Activated CD8-positive, alpha-beta memory T cell treated with anti-CD3 and anti-CD28 coated beads for 36 hours (primary cell): Measurements from ENCODE around the gene SNAP47. TPM values are rescaled to one million over a fixed set of nuclear protein-coding genes. Genes with fewer than 3 reads are reported as not detected.

Source experiments
- CTCF ChIA-PET: fragments of 350-600 bp; sonication (Branson Sonifier 250); formaldehyde crosslinking; loops from one replicate; lab custom pipeline; 2021; ENCODE audit warnings: antibody characterized with exemption; lab: Charles Lee
- POLR2A ChIA-PET: fragments of 350-600 bp; sonication (Branson Sonifier 250); formaldehyde crosslinking; loops from one replicate; lab custom pipeline; 2021; ENCODE audit warnings: antibody characterized with exemption; lab: Charles Lee
- total RNA-seq, 2 experiments: library from RNA; stranded (reverse); gene quantifications; one replicate each; pipeline ENCODE4 v1.2.3, GENCODE V29; 2021

SNAP47 gene
- total RNA-seq, 2 experiments from 2014 or later = 25.5 to 27.6 TPM

- ChIA-PET CTCF (interaction anchor here (0.8 to 3.7 kb wide), 9 partner anchors 10 to 345 kb away, joined by 3 to 29 read pairs (median 4); partner anchors contain the start of gene WNT9A), POLR2A (no interaction called here)
Measured at GRCh38 chr1:227763246-227764018, 28.2 kb downstream of the SNAP47 start.

GRCh38 chr1:227764019-227764391 lies 28.8 kb downstream of the SNAP47 start:
- CTCF ChIA-PET = interaction anchor here (1.0 to 3.7 kb wide), 3 partner anchors 89 to 190 kb away, joined by 3 to 29 read pairs (median 4); no protein-coding TSS in a partner anchor
- POLR2A ChIA-PET = no interaction called here

DNA sequence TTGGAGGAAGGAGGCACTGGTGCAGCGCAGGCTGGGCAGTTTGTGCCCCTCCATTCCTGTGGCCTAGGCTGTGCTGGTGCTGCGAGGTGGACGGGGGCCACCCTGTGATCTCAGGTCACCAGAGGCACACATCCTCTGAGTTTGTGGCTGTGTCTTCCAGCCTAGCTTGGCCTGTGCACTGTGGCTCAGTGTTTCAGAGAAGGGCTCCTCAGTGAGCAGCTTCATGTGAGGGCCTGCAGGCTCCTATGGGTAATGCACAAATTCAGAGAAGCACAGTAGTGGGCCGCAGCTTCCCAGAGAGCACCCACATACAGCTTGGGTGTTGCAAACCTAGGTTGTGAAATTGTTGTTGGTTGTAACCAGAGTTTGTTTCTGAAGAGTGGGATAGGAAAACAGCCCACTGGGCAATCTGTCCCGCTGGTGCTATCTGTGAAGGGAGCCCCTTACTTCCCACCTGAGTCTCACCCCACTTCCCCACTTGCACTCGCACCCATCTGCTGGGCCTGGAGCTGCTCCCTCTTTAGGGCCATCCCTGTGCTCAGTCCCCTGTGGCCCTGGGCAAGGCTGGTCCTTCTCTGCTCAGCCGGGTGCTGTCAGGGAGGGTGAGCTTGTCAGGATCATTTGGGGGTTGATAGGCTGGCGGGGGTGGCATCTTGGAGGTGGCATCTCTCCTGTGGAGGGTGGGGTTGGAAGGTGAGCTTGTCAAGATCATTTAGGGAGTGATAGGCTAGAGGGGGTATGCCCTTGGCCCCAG lies 30.2 kb downstream of the SNAP47 start:
- POLR2A ChIA-PET = interaction anchor here (0.6 to 0.8 kb wide), 2 partner anchors 22 to 694 kb away, joined by 3 to 4 read pairs; no protein-coding TSS in a partner anchor
- CTCF ChIA-PET = interaction anchor here (1.0 to 2.1 kb wide), 3 partner anchors 23 to 233 kb away, joined by 3 to 12 read pairs (median 4); no protein-coding TSS in a partner anchor

DNA sequence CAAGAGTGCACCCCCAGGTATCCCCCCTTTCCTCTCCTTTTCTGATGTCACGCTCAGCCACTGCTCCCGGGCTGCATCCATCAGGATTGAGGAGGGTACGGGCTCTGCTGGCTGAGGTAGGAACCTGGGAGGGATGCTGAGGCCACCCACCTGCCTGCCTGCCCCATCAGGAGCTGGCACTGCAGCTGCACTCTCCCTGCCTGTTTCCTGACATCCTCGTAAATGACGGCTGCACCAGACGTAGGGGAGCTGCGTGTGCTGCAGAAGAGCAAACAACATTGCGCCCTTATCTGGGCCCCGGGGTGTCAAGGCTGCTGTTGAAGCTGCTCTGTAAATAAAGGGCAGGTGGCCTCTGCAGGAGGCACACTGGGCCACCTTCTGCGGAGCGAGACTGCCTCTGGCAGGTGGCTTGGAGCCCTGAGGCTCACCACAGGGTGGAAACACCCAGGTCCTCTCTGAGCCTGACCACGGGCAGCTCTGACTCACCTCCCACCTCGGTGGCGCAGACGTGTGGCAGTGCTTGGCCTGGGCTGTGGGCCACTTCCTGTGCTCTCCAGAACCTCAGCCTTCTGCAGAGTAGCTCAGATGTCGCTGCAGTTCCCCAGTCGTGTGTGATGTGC lies 30.9 kb downstream of the SNAP47 start:
- POLR2A ChIA-PET = interaction anchor here (0.5 to 1.6 kb wide), 4 partner anchors 22 to 693 kb away, joined by 3 to 5 read pairs (median 4); no protein-coding TSS in a partner anchor
- CTCF ChIA-PET = interaction anchor here (1.0 to 2.1 kb wide), 3 partner anchors 22 to 233 kb away, joined by 3 to 12 read pairs (median 4); no protein-coding TSS in a partner anchor

DNA sequence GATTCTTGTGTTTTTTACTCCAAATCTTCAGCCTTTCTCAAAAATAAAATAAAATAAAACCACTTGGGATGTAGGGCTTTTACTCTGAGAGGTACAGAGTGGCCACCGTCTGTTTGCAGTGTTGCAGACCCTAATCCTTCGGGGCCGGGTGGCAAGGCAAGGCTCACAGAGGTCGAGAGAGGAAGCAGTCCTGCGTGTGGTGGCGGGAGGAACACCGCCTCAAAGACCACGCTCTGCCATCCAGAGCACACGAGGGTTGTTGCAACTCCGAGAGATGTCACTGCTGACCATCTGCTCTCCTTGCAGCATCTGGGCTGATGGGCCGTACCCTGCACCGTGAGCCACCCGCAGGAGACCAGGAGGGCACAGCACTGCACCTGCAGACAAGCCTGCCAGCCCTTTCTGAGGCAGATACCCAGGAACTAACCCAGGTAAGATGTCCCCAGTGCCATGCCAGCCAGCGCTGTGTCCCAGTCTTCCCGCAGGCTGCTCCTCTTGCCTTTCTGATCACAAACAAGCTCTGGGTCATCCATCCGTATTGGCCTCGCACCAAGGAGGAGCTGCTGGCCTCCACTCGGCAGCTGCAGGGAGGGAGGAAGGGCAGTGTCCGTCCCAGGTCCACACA lies 31.5 kb downstream of the SNAP47 start:
- POLR2A ChIA-PET = interaction anchor here (0.5 to 1.6 kb wide), 3 partner anchors 21 to 375 kb away, joined by 3 to 5 read pairs (median 4); no protein-coding TSS in a partner anchor

GRCh38 chr1:227767401-227768124 lies 32.3 kb downstream of the SNAP47 start:
- POLR2A ChIA-PET = interaction anchor here (1.6 kb wide), 1 partner anchor 167 kb away, joined by 5 read pairs; no protein-coding TSS in a partner anchor
- CTCF ChIA-PET = no interaction called here

More for the DNA sequence above, 31.5 kb downstream of the SNAP47 start:
- CTCF ChIA-PET = interaction anchor here (1.0 to 2.1 kb wide), 3 partner anchors 22 to 232 kb away, joined by 3 to 12 read pairs (median 4); no protein-coding TSS in a partner anchor

GRCh38 chr1:227768125-227768439 lies 32.8 kb downstream of the SNAP47 start:
- ChIA-PET CTCF (no interaction called here), POLR2A (no interaction called here)

- ChIA-PET POLR2A (no interaction called here), CTCF (no interaction called here)
Measured at GRCh38 chr1:227768640-227769039, 33.4 kb downstream of the SNAP47 start.

DNA sequence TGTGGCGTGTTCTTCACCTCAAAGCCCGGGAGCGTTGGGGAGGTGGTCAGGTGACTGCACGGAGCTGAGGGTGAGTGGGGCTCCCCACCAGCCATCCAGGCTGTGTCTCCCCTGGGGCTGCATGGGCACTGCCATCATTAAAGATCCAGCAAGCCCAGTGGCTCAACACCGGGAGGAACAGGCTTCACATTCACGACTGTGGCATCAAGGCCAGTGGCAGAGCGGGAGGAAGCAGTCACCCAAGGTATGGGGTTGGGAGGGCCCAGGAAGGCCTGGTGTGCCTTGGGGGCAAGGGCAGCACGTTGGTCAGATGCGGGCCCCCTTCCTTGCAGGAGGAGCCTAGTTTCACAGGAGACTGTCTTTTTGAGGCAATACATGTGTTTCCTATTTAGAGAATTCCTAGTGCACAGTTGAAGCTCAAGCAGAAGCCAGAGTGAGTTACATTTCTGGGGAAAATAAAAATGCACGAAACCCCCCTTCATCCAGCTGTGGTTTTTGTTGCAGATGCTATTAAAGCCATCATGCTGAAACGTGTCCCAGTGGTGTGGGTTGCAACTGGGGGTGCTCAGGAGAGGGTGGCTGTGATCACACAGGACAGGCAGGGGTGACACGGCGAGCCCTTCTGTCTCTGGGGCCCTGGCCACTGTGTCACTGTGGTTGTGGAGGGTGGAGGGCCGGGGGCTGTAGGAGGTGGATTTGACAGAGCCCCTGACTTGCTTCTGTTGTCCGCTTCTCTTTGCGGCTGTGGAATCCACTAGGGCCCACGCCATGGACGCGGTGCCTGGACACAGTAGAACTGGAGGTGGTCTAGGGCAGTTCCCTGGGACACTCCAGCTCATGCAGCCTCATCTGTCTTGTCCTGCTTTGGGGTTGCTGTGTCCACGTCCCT lies 34.1 kb downstream of the SNAP47 start:
- POLR2A ChIA-PET = no interaction called here
- CTCF ChIA-PET = no interaction called here

- CTCF ChIA-PET = no interaction called here
- POLR2A ChIA-PET = no interaction called here
Measured at GRCh38 chr1:227769936-227770494, 34.8 kb downstream of the SNAP47 start.

- ChIA-PET CTCF (no interaction called here), POLR2A (no interaction called here)
Measured at GRCh38 chr1:227770812-227771211, 35.6 kb downstream of the SNAP47 start.

DNA sequence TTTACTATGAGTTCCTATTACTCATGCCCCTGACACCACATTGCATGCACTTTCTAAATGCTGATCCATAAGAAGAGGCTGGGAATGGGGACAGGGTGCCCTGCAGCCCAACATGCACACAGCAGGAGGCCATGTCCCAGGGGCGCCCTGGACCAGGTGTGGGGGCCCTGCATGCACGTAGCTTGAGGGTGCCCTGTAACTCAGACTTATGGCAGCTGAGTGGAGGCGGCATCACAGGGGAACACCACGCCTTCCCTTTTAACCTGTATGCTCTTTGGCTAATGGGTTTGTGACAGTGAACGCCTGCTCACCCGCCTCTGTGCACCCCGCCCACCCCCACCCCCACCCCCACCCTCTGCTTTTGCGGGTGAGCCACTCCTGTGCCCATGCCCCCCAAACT lies 36.1 kb downstream of the SNAP47 start:
- CTCF ChIA-PET = no interaction called here

GRCh38 chr1:227771771-227772170 lies 36.5 kb downstream of the SNAP47 start:
- POLR2A ChIA-PET = no interaction called here
- CTCF ChIA-PET = no interaction called here

More for the DNA sequence above, 36.1 kb downstream of the SNAP47 start:
- POLR2A ChIA-PET = no interaction called here

GRCh38 chr1:227773558-227773957 lies 38.3 kb downstream of the SNAP47 start:
- ChIA-PET POLR2A (interaction anchor here (1.0 kb wide), 1 partner anchor 14 kb away, joined by 4 read pairs; no protein-coding TSS in a partner anchor), CTCF (interaction anchor here (0.8 to 2.0 kb wide), 3 partner anchors 12 to 46 kb away, joined by 3 to 16 read pairs (median 3); no protein-coding TSS in a partner anchor)

DNA sequence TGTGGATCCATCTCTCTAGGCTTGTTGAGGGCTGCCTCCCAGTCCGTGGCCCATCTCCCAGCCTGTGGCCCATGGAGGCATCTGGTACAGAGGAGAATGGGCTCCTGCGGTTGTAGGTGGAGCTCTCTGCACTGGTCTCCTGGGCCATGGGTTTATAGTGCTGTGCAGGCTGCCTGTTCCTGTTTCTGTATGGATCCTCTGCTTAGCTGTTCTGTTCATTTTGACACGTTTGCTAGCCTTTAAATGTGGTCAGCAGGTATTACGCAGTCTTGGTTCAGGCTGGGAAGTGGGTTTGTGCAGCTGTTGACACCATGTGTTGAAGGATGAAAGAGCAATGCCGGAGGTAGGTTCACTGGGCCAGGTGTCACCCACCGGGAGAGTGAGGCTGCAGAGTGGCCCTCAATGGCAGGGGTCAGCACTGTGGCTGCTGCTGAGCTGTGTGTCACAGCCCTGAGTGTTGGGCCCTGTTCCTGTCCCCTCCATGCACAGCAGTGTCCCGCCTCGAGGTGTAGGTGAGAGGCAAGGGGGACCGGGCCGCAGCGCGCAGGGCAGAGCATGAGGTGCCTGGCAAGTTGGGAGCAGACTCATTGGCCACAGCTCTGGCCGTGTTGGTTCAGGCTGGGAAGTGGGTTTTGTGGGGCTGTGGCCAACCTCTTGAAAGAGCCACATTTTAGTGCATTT lies 39.0 kb downstream of the SNAP47 start:
- ChIA-PET CTCF (interaction anchor here (0.7 to 2.0 kb wide), 3 partner anchors 12 to 174 kb away, joined by 3 to 16 read pairs (median 3); partner anchors contain the start of gene WNT9A), POLR2A (interaction anchor here (0.5 to 1.0 kb wide), 2 partner anchors 14 to 225 kb away, joined by 3 to 4 read pairs; no protein-coding TSS in a partner anchor)
